ENCODE measurements around the gene BTD. TPM values are rescaled to one million over a fixed set of nuclear protein-coding genes. Genes with fewer than 3 reads are reported as not detected.
"Not testable (repeated sequence)": the region's sequence is repeated elsewhere in the genome, so short reads cannot be mapped to it uniquely, and the experiment has no call there.

The BTD gene
- total RNA-seq, 1 experiment from 2014 or later = 6.4 TPM

DNA sequence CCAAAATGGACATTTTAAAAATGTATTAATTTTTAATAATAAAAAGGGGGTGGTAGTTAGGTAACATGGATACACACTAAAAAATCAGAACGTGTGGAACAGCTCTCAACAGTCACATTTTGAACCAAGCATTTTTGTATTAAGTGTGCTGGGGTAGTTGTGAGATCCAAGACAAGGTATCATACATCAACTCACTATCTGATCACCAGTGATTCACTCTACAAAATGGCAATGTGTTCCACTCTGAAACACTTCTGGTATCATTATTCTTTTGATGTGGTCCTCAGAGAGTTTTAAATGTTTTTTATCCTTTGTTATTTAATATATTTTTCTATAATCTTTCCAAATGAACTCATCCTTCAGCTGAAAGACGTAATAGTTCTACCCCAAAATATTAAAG, 5.6 kb upstream of the BTD start:
- in situ Hi-C loops (cut with HindIII; ENCODE audit: low pct_unique_long_range_greater_than_20kb, low sequenced_read_pairs) = no loop called here
- no peak for DNase-seq (ENCODE audit: low read depth)

DNA sequence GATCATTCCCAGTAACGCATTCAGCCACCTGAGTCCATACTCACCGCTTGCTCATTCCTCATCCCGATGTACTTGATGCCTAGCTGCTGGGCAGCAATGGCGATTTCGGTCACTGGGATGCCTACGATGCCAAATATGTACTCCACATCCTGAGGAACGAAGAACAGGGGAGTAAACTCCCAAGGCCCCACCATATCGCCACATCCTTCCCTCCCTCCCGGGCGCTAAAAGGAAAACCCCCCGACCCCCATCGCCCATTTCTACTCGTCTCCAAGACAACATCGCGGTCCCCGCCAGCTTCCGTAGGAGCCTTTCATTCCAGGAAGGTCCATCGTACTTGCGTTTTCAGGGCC, 523 bp upstream of the BTD start:
- in situ Hi-C loops (cut with HindIII; ENCODE audit: low pct_unique_long_range_greater_than_20kb, low sequenced_read_pairs) = no loop called here
- no peak for DNase-seq (ENCODE audit: low read depth)

DNA sequence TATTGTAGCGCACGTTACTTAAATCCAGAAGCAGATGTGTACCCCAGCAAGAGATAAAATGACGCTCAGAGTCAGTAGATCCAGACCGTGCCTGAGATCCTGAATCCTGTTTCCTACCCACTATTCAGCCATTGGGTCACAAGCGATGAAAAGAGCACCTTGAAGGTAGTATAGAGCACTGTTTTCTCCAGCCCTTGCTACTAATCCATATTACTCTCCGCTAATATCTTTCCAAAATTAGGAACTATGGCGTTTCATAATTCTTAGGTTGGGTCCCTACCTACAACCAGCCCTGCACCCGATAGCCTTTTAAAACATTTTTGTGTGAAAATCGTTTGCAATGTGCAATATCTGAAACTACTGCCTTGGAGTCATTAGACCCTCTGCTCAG, 596 bp downstream of the BTD start:
- no peak for DNase-seq (ENCODE audit: low read depth)
- in situ Hi-C loops (cut with HindIII; ENCODE audit: low pct_unique_long_range_greater_than_20kb, low sequenced_read_pairs) = no loop called here

DNA sequence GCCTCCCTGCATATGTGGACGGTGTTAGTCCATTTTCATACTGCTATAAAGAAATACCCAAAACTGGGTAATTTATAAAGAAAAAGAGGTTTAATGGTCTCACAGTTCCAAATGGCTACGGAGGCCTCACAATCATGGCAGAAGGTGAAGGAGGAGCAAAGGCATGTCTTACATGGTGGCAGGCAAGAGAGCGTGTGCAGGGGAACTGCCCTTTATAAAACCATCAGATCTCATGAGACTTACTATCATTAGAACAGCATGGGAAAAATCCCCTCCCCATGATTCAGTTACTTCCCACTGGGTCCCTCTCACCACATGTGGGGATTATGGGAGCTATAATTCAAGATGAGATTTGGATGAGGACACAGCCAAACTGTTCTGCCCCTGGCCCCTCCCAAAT, 1.3 kb downstream of the BTD start:
- DNase-seq (ENCODE audit: low read depth); in situ Hi-C loops (cut with HindIII; ENCODE audit: low pct_unique_long_range_greater_than_20kb, low sequenced_read_pairs): not testable (repeated sequence)

DNA sequence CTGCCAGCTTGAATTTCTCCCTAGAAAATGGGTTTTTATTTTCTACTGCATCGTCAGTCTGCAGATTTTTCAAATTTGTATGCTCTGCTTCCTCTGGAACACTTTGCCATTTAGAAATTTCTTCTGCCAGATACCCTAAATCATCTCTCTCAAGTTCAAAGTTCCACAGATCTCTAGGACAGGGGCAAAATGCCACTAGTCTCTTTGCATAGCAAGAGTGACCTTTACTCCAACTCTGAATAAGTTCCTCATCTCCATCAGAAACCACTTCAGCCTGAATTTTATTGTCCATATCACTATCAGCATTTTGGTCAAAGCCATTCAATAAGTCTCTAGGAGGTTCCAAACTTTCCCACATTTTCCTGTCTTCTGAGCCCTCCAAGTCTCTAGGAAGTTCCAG, 3.0 kb downstream of the BTD start:
- DNase-seq (ENCODE audit: low read depth); in situ Hi-C loops (cut with HindIII; ENCODE audit: low pct_unique_long_range_greater_than_20kb, low sequenced_read_pairs): not testable (repeated sequence)

DNA sequence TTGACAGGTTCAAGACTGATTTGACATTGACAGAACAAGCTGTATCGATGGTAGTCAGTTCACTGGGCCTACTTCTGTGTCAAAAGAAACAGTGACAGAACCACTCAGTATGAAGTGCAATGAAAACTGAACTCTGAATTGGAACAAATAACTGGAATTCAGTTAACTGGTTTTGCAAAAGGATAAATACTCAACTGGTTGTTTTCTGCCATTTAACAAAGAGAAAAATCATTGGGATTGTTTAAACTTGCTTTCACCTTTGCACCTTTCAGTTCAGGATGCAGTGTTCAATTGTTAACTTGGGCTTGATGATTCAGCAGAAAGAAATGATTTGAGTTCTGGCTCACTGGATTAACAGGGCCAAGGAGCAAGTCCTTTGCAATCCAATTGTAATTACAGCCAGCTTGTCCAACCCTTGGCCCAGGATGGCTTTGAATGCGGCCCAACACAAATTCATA, 4.9 kb downstream of the BTD start:
- DNase-seq (ENCODE audit: low read depth) = peak; percentile 74
- in situ Hi-C loops (cut with HindIII; ENCODE audit: low pct_unique_long_range_greater_than_20kb, low sequenced_read_pairs) = no loop called here

DNA sequence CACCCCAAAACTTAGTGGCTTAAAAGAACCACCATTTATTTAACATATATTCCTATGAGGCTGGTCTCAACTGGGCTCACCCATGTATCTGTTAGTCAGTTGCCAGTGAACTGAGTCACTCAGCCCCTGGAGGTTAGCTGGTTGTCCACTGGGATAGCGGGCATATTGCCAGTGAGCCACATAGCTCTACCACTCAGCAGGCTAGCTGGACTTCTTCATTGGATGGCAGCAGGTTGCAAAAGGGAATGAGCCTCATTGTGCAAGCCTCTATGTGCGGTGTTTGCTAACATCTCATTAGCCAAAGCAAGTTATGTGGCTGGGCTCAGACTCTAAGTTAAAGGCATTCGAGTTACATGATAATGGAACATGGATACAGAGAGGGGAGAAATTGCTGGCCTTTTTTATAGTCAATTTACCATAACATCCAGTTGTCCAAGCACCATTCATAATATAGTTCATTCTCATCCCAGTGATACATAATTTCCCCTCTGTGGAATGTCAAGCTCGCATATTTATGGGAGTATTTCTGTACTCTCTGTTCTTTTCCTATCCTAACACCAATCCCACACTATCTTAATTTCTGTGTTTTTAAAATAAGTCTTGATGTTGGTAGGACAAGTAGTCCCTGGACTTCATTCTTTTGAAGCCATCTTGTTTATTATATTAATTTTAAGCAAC, 8.7 kb downstream of the BTD start:
- DNase-seq (ENCODE audit: low read depth) = peak; percentile 31
- in situ Hi-C loops (cut with HindIII; ENCODE audit: low pct_unique_long_range_greater_than_20kb, low sequenced_read_pairs) = no loop called here

DNA sequence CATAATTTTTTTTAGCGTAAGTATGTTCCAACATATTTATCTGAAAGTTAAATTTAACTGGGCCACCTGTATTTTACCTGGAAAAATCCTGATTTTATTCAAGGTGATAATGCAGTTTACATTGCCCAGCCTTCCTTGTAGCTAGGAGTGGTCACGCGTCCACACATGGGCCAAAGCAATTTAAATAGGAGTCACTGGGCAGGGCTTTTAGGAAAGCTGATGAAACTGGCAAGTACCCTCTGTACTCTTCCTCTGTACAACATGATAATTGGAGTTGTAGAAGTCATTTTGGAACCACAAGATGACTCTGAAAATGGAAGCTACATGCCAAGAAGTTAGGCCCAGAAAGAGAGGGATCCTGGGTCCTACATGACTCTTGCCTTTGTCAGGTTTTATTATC, 9.5 kb downstream of the BTD start:
- in situ Hi-C loops (cut with HindIII; ENCODE audit: low pct_unique_long_range_greater_than_20kb, low sequenced_read_pairs) = no loop called here
- DNase-seq (ENCODE audit: low read depth) = no peak

DNA sequence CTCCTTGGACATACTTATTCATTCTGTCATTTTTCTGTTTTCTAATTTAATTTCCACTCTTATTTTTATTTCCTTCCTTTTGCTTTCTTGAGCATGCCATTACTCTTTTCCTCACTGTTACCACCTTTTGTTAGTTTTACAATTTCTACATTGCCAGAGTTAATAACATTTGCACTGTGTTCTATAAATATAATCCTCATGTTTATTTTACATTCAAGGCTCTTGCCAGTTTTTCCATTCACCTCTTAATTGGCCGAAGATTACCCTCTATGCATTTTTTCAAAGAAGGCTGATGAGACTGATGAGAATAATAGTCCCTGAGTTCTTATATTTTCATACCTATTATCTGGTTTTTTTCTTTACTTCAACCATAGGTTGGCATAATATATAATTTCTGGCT, 10.5 kb downstream of the BTD start:
- DNase-seq (ENCODE audit: low read depth) = no peak
- in situ Hi-C loops (cut with HindIII; ENCODE audit: low pct_unique_long_range_greater_than_20kb, low sequenced_read_pairs) = no loop called here

DNA sequence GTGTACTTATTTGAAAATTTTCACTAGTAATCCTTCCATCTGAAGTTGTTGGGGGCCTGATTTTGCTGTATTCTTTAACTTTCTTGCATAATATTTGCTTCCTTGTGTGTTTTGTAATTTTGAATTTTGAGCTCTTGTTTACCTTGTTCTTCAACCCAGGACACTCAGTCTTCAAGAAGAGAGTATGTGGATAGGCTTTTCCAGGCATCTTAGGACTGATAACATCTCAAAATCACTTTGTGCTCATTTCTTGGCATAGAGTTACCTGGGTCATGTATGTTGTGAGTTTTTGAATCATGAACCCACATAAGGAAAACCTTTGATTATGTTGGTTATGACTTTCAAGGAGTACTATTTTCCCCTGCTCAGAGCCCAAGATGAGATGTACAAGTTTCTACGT, 13.4 kb downstream of the BTD start:
- no peak for DNase-seq (ENCODE audit: low read depth)
- in situ Hi-C loops (cut with HindIII; ENCODE audit: low pct_unique_long_range_greater_than_20kb, low sequenced_read_pairs) = no loop called here

DNA sequence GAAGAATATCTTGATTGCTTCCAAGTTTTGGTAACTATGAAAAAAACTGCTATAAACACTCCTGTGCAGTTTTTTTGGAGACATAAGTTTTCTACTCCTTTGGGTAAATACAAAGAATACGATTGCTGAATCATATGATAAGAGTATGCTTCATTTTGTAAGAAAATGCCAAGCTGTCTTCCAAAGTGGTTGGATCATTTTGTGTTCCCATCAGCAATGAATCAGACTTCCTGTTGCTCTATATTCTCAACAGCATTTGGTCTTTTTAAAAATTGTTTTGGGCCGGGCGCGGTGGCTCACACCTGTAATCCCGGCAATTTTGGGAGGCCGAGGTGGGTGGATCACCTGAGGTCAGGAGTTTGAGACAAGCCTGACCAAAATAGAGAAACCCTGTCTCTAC, 14.5 kb downstream of the BTD start:
- no peak for DNase-seq (ENCODE audit: low read depth)
- in situ Hi-C loops (cut with HindIII; ENCODE audit: low pct_unique_long_range_greater_than_20kb, low sequenced_read_pairs) = no loop called here

DNA sequence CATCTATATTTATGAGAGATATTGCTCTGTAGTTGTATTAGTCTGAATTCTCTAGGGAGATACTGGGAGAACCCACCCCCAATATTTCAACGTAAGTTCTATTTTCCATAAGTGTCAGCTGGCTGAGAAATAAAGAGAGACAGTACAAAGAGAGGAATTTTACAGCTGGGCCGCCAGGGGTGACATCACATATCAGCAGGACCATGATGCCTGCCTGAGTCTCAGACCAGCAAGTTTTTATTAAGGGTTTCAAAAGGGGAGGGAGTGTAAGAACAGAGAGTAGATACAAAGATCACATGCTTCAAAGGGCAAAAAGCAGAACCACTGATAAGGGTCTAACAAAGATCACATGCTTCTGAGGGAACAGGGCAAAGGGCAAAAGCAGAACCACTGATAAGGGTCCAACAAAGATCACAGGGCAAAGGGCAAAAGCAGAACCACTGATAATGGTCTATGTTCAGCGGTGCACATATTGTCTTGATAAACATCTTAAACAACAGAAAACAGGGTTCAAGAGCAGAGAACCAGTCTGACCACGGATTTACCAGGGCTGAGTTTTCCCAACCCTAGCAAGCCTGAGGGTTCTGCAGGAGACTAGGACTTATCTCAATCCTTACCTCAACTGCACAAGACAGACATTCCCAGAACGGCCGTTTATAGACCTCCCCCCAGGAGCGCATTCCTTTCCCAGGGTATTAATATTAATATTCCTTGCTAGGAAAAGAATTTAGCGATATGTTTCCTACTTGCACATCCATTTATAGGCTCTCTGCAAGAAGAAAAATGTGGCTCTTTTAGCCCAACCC, 18.3 kb downstream of the BTD start:
- DNase-seq (ENCODE audit: low read depth); in situ Hi-C loops (cut with HindIII; ENCODE audit: low pct_unique_long_range_greater_than_20kb, low sequenced_read_pairs): not testable (repeated sequence)

DNA sequence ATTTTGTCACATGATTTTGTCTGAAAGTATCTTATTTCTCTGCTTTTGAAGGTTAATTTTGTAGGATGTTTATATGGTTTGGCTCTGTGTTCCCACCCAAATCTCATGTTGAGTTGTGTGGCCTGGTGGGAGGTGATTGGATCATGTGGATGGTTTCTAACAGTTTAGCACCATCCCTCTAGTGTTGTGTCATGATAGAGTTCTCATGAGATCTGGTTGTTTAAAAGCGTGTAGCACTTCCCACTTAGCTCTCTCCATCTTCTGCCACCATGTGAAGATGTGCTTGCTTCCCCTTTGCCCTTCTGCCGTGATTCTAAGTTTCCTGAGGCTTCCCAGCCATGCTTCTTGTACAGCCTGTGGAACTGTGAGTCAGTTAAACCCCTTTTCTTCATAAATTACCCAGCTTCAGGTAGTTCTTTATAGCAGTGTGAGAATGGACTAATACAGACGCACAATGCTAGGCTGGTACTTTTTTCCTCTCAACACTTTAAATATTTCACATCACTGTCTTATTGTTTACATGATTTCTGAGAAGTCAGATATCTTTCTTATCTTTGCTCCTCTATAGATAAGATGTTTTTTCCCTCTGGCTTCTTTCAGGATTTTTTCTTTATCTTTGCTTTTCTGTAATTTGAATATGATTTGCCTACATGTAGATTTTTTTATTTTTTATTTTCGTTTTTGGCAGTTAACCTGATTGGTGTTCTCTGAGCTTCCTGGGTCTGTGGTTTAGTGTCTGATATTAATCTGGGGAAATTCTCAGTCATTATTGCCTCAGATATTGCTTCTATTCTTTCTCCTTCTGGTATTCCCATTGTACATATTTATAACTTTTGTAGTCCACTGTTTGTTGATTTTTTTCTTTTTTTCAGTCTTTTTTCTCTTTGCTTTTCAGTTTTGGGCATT, 22.2 kb downstream of the BTD start:
- in situ Hi-C loops (cut with HindIII; ENCODE audit: low pct_unique_long_range_greater_than_20kb, low sequenced_read_pairs) = no loop called here
- no peak for DNase-seq (ENCODE audit: low read depth)

DNA sequence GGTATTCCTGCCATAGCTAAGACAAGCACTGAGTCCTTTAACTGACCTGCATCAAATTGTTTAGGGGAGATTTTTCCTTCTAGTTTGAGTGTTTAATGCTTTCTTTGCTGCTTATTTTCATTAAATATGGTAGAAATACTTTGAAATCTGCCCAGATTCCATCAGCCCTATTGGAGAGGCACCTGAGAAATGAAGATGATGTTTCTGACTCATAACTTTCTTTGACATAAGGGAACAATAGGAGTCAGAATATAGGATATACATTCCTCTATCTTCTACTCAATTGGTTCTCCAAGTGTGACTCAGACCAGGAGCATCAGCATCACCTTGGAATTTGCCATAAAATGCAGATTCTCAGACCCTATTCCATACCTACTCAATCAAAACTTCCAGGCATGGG, 27.4 kb downstream of the BTD start:
- in situ Hi-C loops (cut with HindIII; ENCODE audit: low pct_unique_long_range_greater_than_20kb, low sequenced_read_pairs) = no loop called here
- no peak for DNase-seq (ENCODE audit: low read depth)

DNA sequence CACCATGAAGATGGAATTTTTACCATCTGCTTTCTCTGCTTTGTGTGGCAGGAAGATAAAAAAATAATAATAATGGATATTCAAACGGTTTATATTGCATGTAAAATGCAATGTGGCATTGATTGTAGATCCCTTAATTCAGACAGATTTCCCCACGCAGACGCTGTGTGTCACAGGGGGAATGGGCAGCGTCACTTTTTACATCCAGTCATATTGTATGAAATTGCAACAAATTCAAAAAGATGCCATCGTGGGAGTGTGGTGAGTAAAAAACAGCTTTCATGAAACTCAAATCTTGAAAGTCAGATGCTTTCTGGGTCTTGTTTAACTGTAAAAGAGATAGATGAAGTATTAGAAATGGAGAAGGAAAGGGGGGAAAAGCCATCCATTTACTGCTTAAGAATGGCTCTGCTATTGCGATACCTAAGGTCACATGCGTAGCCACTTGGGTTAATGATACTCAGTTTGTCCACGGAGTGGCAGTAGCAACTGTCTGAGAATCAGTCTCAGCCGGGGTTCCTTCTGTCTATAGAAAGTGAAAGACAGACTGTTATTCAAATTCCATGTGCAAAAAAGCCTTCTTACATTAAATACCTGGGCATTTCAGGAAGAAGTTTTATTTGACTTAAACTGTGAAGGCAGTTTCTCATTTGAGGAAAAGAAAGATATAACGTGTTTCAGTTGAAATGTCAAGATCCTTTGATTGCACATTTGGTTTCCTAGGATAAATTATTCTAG, 28.5 kb downstream of the BTD start:
- DNase-seq (ENCODE audit: low read depth) = peak; percentile 61
- in situ Hi-C loops (cut with HindIII; ENCODE audit: low pct_unique_long_range_greater_than_20kb, low sequenced_read_pairs) = no loop called here

DNA sequence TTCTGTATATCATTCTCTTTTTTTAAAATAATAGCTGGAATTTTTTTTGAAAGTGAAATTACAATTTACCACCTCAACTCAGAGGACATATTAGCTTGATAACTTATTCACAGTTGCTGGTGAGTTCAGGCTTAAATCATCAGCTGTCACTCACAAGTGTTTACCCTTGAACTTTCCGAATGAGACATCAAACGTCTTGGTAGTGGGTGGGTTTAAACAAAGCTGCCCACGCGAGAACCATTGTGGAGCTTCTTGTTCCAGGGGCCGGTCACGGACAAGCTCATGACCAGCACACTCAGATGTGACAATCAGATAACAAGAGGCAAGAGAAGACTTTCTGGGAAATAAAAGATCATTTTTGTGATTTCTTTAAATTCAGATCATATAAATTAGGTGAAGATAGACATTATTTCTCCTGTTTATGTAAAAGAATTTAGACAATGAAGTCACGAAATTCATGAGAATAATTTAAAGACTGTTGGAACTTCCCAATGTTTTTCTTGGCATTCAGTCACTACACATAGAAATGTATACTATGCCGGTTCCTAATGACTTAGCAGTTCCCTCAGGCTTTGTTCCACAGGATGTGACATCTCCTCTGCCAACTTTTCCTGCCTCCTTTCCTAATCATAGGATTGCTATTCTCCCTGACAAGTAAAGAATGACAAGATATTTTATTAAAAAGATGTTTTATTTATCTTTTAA, 29.3 kb downstream of the BTD start:
- in situ Hi-C loops (cut with HindIII; ENCODE audit: low pct_unique_long_range_greater_than_20kb, low sequenced_read_pairs) = no loop called here
- DNase-seq (ENCODE audit: low read depth) = peak; percentile 78

DNA sequence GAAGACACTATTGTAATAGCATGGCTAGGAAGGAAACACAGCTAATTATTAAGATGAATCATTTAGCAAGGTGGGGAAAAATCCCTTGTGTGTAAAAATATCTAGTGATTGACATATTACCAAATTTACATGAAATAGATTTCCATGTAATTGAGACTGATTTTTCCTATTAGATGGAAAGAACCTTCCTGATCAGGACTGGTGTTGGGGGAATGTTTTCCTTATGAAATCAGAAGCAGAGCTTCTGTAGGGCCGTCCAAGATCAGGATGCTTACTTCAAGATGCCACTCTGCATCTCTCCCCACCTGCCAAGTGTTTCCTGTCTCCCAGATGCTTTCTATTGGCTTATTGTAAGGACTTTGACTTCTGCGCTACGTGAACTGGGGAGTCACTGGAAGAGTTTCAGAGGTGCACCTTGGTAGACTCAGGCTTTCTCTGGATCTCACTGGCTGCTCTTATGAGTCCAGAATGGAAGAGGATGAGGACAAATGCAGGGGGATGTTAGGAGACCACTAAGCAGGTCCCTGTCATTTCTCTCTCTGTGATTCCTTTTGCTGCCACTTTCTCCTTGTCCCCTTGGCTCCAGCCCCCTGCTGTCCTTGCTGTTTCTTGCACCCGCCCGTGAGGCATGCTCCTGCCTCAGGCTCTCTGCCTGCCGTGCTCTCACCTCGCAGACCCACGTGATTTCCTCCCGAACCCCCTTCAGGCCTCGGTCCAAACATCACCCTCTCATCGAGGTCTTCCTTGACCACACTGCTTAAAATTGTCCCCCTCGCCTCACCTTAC, 30.1 kb downstream of the BTD start:
- DNase-seq (ENCODE audit: low read depth) = no peak
- in situ Hi-C loops (cut with HindIII; ENCODE audit: low pct_unique_long_range_greater_than_20kb, low sequenced_read_pairs) = no loop called here
